22Rv1 (cell line): ENCODE data around the gene FARS2.

Experiments used
- H3K27ac ChIP-seq: fragments of 450-650 bp; 2 replicates; pipeline ENCODE4 v1.5.1; 2017
- ZFX ChIP-seq: fragments of 450-650 bp; IDR thresholded peaks from 2 replicates; pipeline ENCODE4 v1.6.1; 2017; ENCODE audit warnings: antibody characterized with exemption, borderline replicate concordance
- TF ChIP-seq, protein P1 (sequence below): fragments of 450-650 bp; IDR thresholded peaks from 2 replicates; pipeline ENCODE4 v1.5.1; 2017; ENCODE audit warnings: mild to moderate bottlenecking

Gene FARS2

DNA sequence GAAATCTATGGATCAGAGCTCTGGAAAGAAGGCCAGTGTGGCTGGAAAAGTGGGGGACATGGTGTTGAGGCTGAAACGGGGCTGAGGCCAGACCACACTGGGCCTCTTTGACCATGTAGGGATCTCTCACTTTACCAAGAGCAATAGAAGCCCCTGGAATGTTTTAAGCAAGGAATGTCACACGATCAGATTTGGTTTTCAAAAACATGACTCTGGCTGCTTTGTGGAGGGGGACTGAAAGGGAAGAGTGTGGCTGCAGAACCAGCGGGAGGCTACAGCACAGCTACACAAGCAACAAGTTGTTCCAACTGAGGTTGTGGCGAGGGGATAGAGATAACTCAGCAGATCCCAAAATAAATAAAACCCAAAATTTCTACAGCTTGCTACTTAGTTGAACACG, 399.5 kb downstream of the FARS2 start:
- TF ChIP-seq, protein P1, sequence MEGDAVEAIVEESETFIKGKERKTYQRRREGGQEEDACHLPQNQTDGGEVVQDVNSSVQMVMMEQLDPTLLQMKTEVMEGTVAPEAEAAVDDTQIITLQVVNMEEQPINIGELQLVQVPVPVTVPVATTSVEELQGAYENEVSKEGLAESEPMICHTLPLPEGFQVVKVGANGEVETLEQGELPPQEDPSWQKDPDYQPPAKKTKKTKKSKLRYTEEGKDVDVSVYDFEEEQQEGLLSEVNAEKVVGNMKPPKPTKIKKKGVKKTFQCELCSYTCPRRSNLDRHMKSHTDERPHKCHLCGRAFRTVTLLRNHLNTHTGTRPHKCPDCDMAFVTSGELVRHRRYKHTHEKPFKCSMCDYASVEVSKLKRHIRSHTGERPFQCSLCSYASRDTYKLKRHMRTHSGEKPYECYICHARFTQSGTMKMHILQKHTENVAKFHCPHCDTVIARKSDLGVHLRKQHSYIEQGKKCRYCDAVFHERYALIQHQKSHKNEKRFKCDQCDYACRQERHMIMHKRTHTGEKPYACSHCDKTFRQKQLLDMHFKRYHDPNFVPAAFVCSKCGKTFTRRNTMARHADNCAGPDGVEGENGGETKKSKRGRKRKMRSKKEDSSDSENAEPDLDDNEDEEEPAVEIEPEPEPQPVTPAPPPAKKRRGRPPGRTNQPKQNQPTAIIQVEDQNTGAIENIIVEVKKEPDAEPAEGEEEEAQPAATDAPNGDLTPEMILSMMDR = no peak
- no peak for TF ChIP-seq ZFX

DNA sequence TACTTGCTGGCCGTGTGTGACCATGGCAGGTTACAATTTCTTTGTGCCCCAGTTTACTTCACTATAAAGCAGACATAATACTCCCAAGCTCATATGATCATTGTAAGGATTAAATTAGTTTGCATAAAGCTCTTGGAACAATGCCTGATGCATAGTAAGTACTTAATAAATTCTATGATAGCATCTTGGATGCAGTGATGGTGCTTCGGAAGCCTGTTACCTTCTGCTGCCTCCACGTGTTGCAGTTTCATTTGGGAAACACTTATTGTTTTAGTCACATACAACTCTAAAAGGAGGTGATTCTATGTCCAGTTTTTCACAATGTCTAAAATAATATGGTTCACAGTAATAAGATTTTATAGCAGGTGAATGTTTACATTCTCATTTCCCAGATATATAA, 401.5 kb downstream of the FARS2 start:
- no peak overlapping the region for H3K27ac ChIP-seq
- TF ChIP-seq, protein P1 = no peak
- no peak for TF ChIP-seq ZFX

More for the DNA sequence above, 399.5 kb downstream of the FARS2 start:
- no peak overlapping the region for H3K27ac ChIP-seq

DNA sequence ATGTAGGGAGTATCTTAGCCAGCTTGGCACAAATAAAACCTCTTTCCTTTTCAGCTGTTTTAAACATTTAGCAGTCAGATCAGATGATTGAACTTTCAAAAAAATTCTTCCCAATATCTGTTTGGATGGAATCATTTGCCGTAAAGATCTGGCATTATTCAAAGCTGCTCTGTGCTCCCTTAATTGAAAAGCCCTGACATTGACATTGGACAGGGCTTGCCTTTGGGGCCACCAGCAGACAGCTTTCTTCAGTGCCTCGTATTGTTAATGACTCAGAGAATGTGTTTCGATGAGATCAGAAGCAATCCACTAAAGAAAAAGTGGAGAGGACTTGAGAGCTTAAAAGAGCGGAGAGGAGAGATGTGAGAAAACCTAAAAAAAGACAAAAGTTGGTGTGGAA, 401.9 kb downstream of the FARS2 start:
- H3K27ac ChIP-seq = no peak overlapping the region
- TF ChIP-seq, protein P1 = no peak
- TF ChIP-seq ZFX = no peak

DNA sequence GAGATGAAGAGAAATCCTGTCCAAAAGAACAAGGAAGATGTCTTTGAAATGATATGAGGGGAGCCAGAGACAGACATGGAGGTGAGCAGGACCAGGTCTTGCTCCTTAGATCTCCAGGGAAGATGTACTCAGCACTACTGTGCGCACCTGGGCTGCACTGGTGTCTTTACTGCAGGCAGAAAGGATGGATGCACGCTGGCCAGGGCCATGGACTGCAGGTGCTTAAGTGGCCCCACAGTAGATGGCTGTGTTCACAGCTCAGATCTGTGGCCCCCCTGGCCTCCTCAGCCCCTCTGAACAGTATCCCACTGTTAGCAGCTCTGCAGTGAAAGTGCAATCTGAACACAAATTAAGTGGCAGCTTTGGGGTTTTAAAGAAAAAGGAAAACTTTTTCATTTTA, 402.4 kb downstream of the FARS2 start:
- H3K27ac ChIP-seq = no peak overlapping the region
- no peak for TF ChIP-seq ZFX
- TF ChIP-seq, protein P1 = no peak

DNA sequence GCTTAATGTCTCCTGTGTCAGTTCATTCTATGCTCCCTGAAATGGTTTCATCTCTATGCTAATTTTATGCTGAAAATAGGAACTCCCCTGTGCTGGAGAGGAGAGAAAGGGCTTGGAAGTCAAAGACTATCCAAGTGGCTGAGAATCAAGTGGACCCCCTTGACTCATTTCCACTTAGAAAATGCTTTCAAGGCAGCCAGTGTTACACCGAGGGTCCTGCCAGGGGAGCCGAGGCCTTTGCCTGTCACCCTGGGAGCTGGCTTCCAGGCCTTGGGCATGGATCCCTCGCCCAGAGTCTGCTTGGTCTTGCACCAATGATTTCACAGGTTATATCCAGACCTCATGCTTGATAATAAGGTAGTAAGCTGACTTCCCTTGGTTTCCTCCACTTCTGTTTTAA, 402.8 kb downstream of the FARS2 start:
- no peak for TF ChIP-seq ZFX
- TF ChIP-seq, protein P1 = no peak
- H3K27ac ChIP-seq = no peak overlapping the region

DNA sequence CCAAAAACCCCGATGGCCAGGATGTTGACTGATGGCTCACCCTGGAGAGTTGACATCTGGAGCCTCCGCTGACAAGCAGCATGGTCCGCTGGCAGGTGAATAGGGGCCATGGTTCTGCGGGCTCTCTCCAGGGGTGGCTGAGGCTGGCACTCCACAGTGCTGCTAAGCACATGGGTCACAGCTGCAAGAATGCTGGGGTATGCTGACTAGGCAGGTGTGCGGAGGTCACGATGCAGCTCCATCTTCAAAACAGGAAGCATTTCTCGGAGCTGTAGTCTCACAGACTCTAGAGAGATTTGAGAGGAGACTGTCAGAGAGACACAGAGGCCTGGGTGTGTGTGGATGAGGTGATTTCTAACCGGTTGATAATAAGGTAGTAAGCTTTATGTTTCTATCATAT, 403.9 kb downstream of the FARS2 start:
- no peak for TF ChIP-seq ZFX
- TF ChIP-seq, protein P1 = no peak
- H3K27ac ChIP-seq = no peak overlapping the region

DNA sequence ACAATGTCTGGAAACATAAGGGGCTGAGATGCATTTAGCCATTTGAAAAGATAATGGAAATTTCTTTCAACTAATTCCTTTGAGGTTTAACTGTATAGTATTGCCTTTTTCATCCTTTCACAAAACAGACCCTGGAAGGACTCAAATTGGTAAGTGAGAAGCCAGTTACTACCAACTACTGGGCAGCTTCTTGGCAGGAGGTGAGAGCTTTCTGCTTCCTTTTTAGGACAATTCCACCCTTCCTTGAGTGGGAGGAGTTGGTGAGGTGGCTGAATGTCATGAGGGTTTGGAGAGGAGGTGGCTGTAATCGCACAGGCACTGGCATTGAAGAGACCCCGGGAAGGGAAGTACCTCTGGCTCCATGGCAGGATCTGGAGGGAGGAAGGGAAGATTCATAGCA, 404.4 kb downstream of the FARS2 start:
- H3K27ac ChIP-seq = no peak overlapping the region
- TF ChIP-seq, protein P1 = no peak
- no peak for TF ChIP-seq ZFX
